Hepatocyte (in vitro differentiated cells): Measurements from ENCODE around the gene ERICH2.

Experiments used
- EZH2phosphoT487 ChIP-seq: fragments of 200-600 bp; sonication (generic); IDR thresholded peaks from one replicate; pipeline ENCODE4 v1.6.1; 2018; ENCODE audit warnings: antibody characterized with exemption, mild to moderate bottlenecking, low read depth, moderate library complexity; ENCODE audit not compliant: unreplicated experiment, severe bottlenecking
- TF ChIP-seq, protein P1 (sequence below): fragments of 200-600 bp; sonication (generic); IDR thresholded peaks from 2 replicates; pipeline ENCODE4 v1.5.1; 2016; ENCODE audit warnings: antibody characterized with exemption, mild to moderate bottlenecking; ENCODE audit not compliant: poor library complexity

GRCh38 chr2:170744248-170745002 lies 25.8 kb upstream of the ERICH2 start:
- no peak for TF ChIP-seq EZH2phosphoT487
- TF ChIP-seq, protein P1, sequence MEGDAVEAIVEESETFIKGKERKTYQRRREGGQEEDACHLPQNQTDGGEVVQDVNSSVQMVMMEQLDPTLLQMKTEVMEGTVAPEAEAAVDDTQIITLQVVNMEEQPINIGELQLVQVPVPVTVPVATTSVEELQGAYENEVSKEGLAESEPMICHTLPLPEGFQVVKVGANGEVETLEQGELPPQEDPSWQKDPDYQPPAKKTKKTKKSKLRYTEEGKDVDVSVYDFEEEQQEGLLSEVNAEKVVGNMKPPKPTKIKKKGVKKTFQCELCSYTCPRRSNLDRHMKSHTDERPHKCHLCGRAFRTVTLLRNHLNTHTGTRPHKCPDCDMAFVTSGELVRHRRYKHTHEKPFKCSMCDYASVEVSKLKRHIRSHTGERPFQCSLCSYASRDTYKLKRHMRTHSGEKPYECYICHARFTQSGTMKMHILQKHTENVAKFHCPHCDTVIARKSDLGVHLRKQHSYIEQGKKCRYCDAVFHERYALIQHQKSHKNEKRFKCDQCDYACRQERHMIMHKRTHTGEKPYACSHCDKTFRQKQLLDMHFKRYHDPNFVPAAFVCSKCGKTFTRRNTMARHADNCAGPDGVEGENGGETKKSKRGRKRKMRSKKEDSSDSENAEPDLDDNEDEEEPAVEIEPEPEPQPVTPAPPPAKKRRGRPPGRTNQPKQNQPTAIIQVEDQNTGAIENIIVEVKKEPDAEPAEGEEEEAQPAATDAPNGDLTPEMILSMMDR, result no peak
